ENCODE results near the gene COL23A1. TPM values are rescaled to one million over a fixed set of nuclear protein-coding genes. Genes with fewer than 3 reads are reported as not detected.
A peak's percentile ranks its signal among the peaks of the same experiment; 100 is the strongest.

Gene COL23A1
- total and polyA plus RNA-seq, 3 experiments from 2014 or later: 0.20 to 0.28 TPM; not detected in 1

DNA sequence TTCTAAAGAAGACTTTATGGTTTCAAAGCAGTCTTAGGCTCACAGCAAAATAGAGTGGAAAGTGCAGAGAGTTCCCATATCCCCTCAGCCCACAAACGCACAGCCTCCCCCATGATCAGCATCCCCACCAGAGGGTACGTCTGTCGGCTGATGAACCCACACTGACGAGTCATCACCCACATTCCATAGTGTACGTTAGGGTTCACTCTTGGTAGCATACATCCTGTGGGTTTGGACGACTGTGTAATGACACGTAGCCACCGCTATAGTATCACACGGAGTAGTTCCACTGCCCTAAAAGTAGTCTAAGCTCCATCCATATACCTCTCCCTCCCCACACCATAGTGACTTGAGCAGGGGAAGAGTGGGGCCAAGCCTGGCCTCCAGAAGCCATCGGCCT lies 221.9 kb downstream of the COL23A1 start:
- H3K4me3 ChIP-seq (ENCODE audit: low read length): no peak overlapping the region
- Mint-ChIP-seq H3K4me3 (no peak overlapping the region), H3K27me3 (peaks cover 10 to 19% of the 10 kb centered on the region in 2 donors), H3K36me3 (no peaks in the 10 kb centered on the region), H3K4me1 (peaks cover 0 to 5% (median 0%) of the 10 kb centered on the region in 3 donors), H3K9me3 (no peaks in the 10 kb centered on the region), H3K27ac (no peak overlapping the region)
- no peaks in the 10 kb centered on the region for H3K4me1 ChIP-seq (ENCODE audit: insufficient read depth, low read length)
- no peaks in the 10 kb centered on the region for H3K9me3 ChIP-seq (ENCODE audit: low read length)
- no peak overlapping the region for H3K27ac ChIP-seq (ENCODE audit: low read depth, low read length)
- ChIA-PET CTCF (no interaction called here), POLR2A (no interaction called here)
- no peaks in the 10 kb centered on the region for H3K36me3 ChIP-seq (ENCODE audit: insufficient read depth, low read length)
- no peak for DNase-seq
- no peaks in the 10 kb centered on the region for H3K27me3 ChIP-seq (ENCODE audit: insufficient read depth, low read length, poor library complexity, severe bottlenecking)

DNA sequence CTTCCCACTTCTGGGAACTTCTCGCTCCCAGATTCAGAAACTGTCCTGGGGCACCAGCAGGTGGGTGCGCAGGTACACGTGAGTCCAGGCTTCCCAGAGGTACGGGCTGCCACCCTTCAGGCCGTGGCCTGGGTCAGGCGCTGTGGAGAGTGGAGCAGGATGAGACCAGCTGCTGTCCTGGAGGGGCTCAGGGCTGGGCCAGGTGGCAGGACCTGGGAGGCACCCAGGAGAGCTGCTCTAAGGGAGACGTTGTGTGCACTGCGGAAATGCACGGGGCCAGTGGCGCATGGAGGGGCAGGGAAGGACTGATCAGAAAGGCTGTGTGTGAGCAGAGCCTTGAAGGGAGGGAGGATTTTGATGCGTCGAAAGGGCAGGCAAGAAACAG lies 222.5 kb downstream of the COL23A1 start:
- peaks cover 0 to 5% (median 0%) of the 10 kb centered on the region in 3 donors for H3K4me1 Mint-ChIP-seq
- H3K27ac Mint-ChIP-seq: no peak overlapping the region

DNA sequence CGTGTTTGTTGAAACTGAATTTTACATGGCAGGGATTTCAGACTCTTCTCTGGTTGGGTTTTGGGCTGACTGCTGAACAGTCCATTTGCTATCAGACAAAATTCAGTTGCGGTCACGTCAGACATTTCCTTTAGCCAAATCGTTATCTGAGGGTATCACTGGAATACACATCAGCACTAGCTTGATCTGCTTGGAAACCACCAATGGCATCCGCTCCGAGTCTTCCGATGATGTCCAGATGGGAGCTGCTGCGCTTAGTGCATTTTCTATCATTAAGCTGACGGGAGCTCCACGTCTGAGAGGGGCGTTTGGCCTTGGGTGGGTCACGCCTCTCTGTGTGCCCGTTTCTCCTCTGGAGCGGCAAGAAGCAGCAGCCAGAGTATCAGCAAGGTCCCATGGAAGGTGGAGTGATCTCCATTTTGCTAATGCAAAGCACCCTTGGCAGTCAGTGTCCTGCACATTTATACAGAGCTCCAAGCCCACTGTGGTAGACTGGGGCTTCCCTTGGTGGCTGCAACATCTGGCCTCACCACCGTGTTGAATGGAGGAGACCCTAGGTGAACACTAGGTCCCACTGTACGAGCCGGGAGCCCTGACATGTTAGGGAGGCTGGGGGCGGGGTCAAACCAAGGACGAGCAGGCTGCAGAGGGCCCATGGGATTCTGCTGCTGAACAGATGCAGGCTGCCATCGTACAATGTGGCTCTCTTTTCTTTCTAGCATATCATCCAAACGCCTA lies 223.0 kb downstream of the COL23A1 start:
- Histone ChIP-seq H3K4me1 (ENCODE audit: insufficient read depth, low read length) (no peaks in the 10 kb centered on the region), H3K9me3 (ENCODE audit: low read length) (no peaks in the 10 kb centered on the region), H3K27me3 (ENCODE audit: insufficient read depth, low read length, poor library complexity, severe bottlenecking) (no peaks in the 10 kb centered on the region), H3K27ac (ENCODE audit: low read depth, low read length) (no peak overlapping the region), H3K4me3 (ENCODE audit: low read length) (no peak overlapping the region), H3K36me3 (ENCODE audit: insufficient read depth, low read length) (no peaks in the 10 kb centered on the region)
- CTCF ChIA-PET: no interaction called here
- Mint-ChIP-seq H3K27ac (no peak overlapping the region), H3K27me3 (peaks cover 8 to 20% of the 10 kb centered on the region in 2 donors), H3K9me3 (no peaks in the 10 kb centered on the region), H3K4me3 (no peak overlapping the region), H3K36me3 (no peaks in the 10 kb centered on the region), H3K4me1 (peaks cover 0 to 5% (median 0%) of the 10 kb centered on the region in 3 donors)
- POLR2A ChIA-PET: no interaction called here
- no peak for DNase-seq

More for the DNA sequence above, 222.5 kb downstream of the COL23A1 start:
- Histone ChIP-seq H3K27ac (ENCODE audit: low read depth, low read length) (no peak overlapping the region), H3K4me1 (ENCODE audit: insufficient read depth, low read length) (no peaks in the 10 kb centered on the region), H3K27me3 (ENCODE audit: insufficient read depth, low read length, poor library complexity, severe bottlenecking) (no peaks in the 10 kb centered on the region), H3K4me3 (ENCODE audit: low read length) (no peak overlapping the region), H3K9me3 (ENCODE audit: low read length) (no peaks in the 10 kb centered on the region), H3K36me3 (ENCODE audit: insufficient read depth, low read length) (no peaks in the 10 kb centered on the region)
- Mint-ChIP-seq H3K9me3 (no peaks in the 10 kb centered on the region), H3K36me3 (no peaks in the 10 kb centered on the region), H3K27me3 (peaks cover 8 to 22% of the 10 kb centered on the region in 2 donors), H3K4me3 (no peak overlapping the region)
- no peak for DNase-seq
- ChIA-PET POLR2A (no interaction called here), CTCF (no interaction called here)

DNA sequence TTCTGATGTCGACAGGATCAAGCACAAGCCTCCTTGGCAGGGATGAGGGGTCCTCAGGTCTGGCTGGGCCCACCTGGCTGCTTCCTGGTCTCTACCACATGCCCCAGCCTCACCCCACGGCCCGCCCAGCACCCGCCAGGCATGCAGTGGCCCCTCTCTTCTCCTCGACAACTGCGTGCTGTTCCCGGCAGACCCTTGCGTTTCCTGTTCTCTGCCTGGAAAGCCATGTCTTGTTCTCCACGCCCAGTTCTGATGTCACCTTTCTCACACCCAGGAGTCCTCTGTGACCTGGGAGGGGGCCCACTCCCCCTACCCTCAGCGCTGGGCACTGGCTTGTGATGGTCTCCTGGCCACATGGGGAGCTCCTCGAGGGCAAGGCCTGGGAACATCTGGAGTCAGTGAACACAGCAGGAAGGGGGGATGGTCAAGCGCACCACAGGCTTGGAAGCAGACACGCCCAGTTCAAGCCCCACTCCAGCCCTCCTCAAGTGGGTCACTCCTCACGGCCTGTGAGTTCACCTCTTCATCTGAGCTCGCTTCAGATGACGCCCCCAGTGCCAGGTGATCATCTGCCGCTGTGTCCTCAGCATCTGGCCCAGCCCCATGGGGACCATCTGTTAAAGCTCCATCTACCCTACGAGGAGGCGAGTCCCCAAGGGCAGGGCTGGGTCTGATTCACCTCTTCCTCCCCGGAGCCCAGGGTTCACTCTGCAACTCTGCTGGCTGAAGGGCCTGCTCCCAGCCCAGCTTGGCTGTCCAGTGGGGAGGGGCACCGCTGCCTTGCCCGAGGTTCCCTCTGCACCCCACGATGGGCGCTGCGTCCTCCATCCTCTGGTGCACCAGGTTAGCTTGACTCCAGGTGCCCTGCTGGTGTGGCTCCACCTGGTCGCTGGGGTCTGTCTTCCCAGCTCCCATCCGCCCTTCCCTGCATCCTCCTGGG lies 224.4 kb downstream of the COL23A1 start:
- Mint-ChIP-seq H3K36me3 (no peaks in the 10 kb centered on the region), H3K27me3 (peaks cover 8 to 23% of the 10 kb centered on the region in 2 donors), H3K27ac (no peak overlapping the region), H3K4me3 (no peak overlapping the region), H3K9me3 (no peaks in the 10 kb centered on the region), H3K4me1 (peaks cover 0 to 5% (median 0%) of the 10 kb centered on the region in 3 donors)
- H3K27me3 ChIP-seq (ENCODE audit: insufficient read depth, low read length, poor library complexity, severe bottlenecking): no peaks in the 10 kb centered on the region
- H3K9me3 ChIP-seq (ENCODE audit: low read length): no peaks in the 10 kb centered on the region
- CTCF ChIA-PET: no interaction called here
- H3K36me3 ChIP-seq (ENCODE audit: insufficient read depth, low read length): no peaks in the 10 kb centered on the region
- no peak overlapping the region for H3K4me3 ChIP-seq (ENCODE audit: low read length)
- no peak overlapping the region for H3K27ac ChIP-seq (ENCODE audit: low read depth, low read length)
- H3K4me1 ChIP-seq (ENCODE audit: insufficient read depth, low read length): no peaks in the 10 kb centered on the region
- no peak for DNase-seq
- POLR2A ChIA-PET: no interaction called here

DNA sequence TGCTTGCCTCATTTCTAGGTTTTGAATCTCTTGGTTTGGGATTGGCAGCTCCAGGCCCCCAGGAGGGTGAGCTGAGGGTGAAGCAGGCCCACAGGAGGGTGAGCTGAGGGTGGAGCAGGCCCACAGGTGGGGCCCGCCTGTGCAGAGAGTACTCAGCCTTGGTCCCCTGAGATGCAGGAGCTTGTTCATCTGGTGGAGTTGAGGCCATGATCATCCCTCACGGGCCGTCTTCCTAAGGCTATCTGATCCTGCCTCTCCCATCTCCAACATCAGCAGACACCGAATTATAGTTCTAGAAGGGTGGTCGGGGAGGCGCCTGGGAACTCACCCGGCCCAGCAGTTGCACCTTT lies 225.9 kb downstream of the COL23A1 start:
- H3K4me3 Mint-ChIP-seq: no peak overlapping the region
- H3K4me1 Mint-ChIP-seq: peaks cover 0 to 5% (median 0%) of the 10 kb centered on the region in 3 donors
- CTCF ChIA-PET: no interaction called here
- Histone ChIP-seq H3K27me3 (ENCODE audit: insufficient read depth, low read length, poor library complexity, severe bottlenecking) (no peaks in the 10 kb centered on the region), H3K9me3 (ENCODE audit: low read length) (no peaks in the 10 kb centered on the region), H3K36me3 (ENCODE audit: insufficient read depth, low read length) (no peaks in the 10 kb centered on the region), H3K27ac (ENCODE audit: low read depth, low read length) (no peak overlapping the region), H3K4me1 (ENCODE audit: insufficient read depth, low read length) (no peaks in the 10 kb centered on the region), H3K4me3 (ENCODE audit: low read length) (no peak overlapping the region)
- POLR2A ChIA-PET: no interaction called here
- H3K27me3 Mint-ChIP-seq: peaks cover 6 to 20% of the 10 kb centered on the region in 2 donors
- DNase-seq: no peak
- H3K9me3 Mint-ChIP-seq: no peaks in the 10 kb centered on the region
- H3K36me3 Mint-ChIP-seq: no peaks in the 10 kb centered on the region
- H3K27ac Mint-ChIP-seq: peak overlapping the region in 1 of 8 donors; percentile 59

DNA sequence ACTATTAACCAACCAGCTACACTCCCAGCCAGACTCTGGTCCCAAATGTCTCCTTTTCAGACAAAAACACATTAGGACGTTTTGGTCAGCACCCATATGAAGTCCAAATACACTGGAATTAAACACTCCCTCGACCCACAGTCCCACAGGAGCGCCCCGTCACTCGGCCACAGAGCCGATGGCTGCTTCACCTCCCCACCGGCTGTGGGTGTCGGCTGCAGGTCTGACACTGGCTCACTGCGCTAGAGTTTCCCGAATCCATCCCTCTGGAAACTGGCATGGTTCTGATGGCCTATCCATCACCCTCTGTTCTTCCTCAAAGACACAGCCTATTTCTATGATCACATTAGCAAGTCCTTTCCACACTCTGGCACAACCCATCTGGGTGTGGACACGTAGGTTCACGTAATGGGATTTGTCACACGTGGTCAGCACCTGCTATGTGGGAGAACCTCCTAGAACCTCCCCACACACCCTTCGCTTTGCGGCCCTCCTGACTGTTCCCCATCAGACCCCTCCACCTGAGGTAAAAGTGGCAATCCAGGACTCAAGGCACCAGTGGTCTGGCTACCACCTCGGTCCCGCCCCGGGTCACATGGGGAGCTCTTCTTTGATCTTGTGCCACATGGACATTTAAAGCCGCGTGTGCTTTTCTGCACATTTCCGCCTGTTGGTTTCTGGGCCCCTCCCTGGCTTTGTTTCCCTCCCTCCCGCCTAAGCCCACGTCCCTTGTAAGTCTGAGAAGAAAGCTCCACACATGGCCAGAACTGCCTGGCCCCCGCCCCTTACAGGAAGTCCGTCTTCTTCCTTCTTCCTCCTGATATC lies 226.5 kb downstream of the COL23A1 start:
- Histone ChIP-seq H3K9me3 (ENCODE audit: low read length) (no peaks in the 10 kb centered on the region), H3K4me3 (ENCODE audit: low read length) (no peak overlapping the region), H3K27ac (ENCODE audit: low read depth, low read length) (no peak overlapping the region), H3K4me1 (ENCODE audit: insufficient read depth, low read length) (no peaks in the 10 kb centered on the region), H3K36me3 (ENCODE audit: insufficient read depth, low read length) (no peaks in the 10 kb centered on the region), H3K27me3 (ENCODE audit: insufficient read depth, low read length, poor library complexity, severe bottlenecking) (no peaks in the 10 kb centered on the region)
- Mint-ChIP-seq H3K4me3 (no peak overlapping the region), H3K4me1 (peaks cover 0 to 5% (median 0%) of the 10 kb centered on the region in 3 donors), H3K27me3 (peaks cover 4 to 20% of the 10 kb centered on the region in 2 donors), H3K27ac (peak overlapping the region in 1 of 8 donors; percentile 42), H3K9me3 (no peaks in the 10 kb centered on the region), H3K36me3 (no peaks in the 10 kb centered on the region)
- ChIA-PET POLR2A (no interaction called here), CTCF (no interaction called here)
- DNase-seq: no peak

DNA sequence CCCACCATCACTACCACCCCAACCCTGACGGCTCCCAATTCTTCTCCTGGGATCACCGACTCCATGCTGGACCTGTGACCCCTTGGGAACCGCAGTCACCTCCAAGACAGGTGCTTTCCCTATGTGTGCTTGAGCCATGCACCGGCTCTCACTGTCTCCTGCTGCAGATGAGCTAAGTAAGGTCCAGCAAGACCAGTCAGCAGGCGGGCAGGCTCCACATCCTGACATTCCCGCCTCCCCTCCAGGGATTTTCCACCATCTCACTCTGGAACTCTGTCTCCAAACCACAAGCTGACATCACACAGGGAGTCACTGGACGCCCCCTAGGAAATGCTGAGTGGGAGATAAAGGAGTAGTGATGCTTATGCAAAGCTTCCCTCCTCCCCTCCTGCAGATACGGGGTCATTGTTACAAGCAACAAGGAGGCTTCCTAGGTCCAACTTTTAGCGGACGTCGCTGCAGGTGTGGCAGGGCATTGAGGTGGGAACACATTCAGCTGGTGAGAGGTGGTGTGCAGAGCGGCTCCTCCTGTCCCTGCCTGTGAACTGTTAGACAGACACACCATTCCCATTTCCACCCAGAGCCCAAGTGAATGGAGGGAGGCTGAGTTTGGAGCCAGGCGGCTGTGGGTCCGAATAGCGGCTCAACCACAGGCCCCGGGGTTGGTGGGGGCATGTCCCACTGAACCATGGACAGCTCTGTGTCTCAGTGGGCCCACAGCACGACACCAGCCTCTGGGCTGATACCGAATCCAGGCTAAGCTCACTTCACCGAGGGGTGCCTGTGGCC lies 228.3 kb downstream of the COL23A1 start:
- H3K4me3 Mint-ChIP-seq: no peak overlapping the region

More for the DNA sequence above, 228.3 kb downstream of the COL23A1 start:
- CTCF ChIA-PET: no interaction called here
- POLR2A ChIA-PET: no interaction called here
- no peak for DNase-seq
- Histone ChIP-seq H3K4me1 (ENCODE audit: insufficient read depth, low read length) (no peaks in the 10 kb centered on the region), H3K9me3 (ENCODE audit: low read length) (no peaks in the 10 kb centered on the region), H3K27me3 (ENCODE audit: insufficient read depth, low read length, poor library complexity, severe bottlenecking) (no peaks in the 10 kb centered on the region), H3K4me3 (ENCODE audit: low read length) (no peak overlapping the region), H3K36me3 (ENCODE audit: insufficient read depth, low read length) (no peaks in the 10 kb centered on the region), H3K27ac (ENCODE audit: low read depth, low read length) (no peak overlapping the region)
- H3K9me3 Mint-ChIP-seq: no peaks in the 10 kb centered on the region
- H3K36me3 Mint-ChIP-seq: no peaks in the 10 kb centered on the region
- H3K27me3 Mint-ChIP-seq: peaks cover 4 to 19% of the 10 kb centered on the region in 2 donors
- H3K27ac Mint-ChIP-seq: no peak overlapping the region
- peaks cover 2 to 5% (median 2%) of the 10 kb centered on the region in 3 donors for H3K4me1 Mint-ChIP-seq
